Measurements from ENCODE around the gene LCORL.

Gene LCORL

GRCh38 chr4:17816142-17816541 lies 205.4 kb downstream of the LCORL start:
- Histone ChIP-seq H3K4me3 (ENCODE audit: low read depth, low read length) (no peak overlapping the region), H2AK5ac (ENCODE audit: low read length) (no peak overlapping the region), H2AFZ (ENCODE audit: insufficient read depth, low read length, poor library complexity) (no peak overlapping the region), H3K14ac (ENCODE audit: low read length) (no peak overlapping the region), H3K4me1 (ENCODE audit: control insufficient read depth in 1 of 2, insufficient read depth in 2 of 2, low read length in 2 of 2) (no peaks in the 10 kb centered on the region), H3K9ac (ENCODE audit: low read length) (no peak overlapping the region), H3K36me3 (ENCODE audit: control insufficient read depth in 1 of 2, insufficient read depth in 2 of 2, low read length in 2 of 2) (peaks cover 8% of the 10 kb centered on the region in 2 experiments), H2BK5ac (ENCODE audit: low read depth, low read length, poor library complexity) (no peak overlapping the region), H3K27ac (ENCODE audit: low read depth, low read length) (no peak overlapping the region), H2BK12ac (ENCODE audit: low read length) (no peak overlapping the region), H3K23ac (ENCODE audit: low read length) (no peak overlapping the region), H4K8ac (ENCODE audit: low read depth, low read length) (no peak overlapping the region), H3K18ac (ENCODE audit: low read length) (no peak overlapping the region), H3K79me1 (ENCODE audit: low read length) (peaks cover 2% of the 10 kb centered on the region), H3K4ac (ENCODE audit: low read depth, low read length) (no peak overlapping the region), H3K27me3 (ENCODE audit: insufficient read depth, low read length) (no peaks in the 10 kb centered on the region), H3K4me2 (ENCODE audit: low read length) (no peak overlapping the region), H3K79me2 (ENCODE audit: control insufficient read depth, insufficient read depth, low read length, poor library complexity) (peaks cover 3% of the 10 kb centered on the region), H4K12ac (ENCODE audit: low read depth, low read length) (no peak overlapping the region), H3K9me3 (ENCODE audit: insufficient read depth, low read depth, low read length) (no peaks in the 10 kb centered on the region), H4K91ac (ENCODE audit: low read depth, low read length) (no peak overlapping the region), H2BK120ac (ENCODE audit: insufficient read depth, low read length, poor library complexity) (no peak overlapping the region)
- WGBS (ENCODE audit: extremely low coverage, insufficient coverage, insufficient read length) = no CpG with 5 or more reads among the region's 12 CpGs
- no peak for DNase-seq

- peaks cover 8% of the 10 kb centered on the region in 2 experiments for H3K36me3 ChIP-seq (ENCODE audit: control insufficient read depth in 1 of 2, insufficient read depth in 2 of 2, low read length in 2 of 2)
- peaks cover 12% of the 10 kb centered on the region for H3K79me2 ChIP-seq (ENCODE audit: control insufficient read depth, insufficient read depth, low read length, poor library complexity)
- H3K9ac ChIP-seq (ENCODE audit: low read length) = no peak overlapping the region
- H3K14ac ChIP-seq (ENCODE audit: low read length) = no peak overlapping the region
- H3K79me1 ChIP-seq (ENCODE audit: low read length) = peaks cover 8% of the 10 kb centered on the region
- peak overlapping the region; percentile 86 for H3K4ac ChIP-seq (ENCODE audit: low read depth, low read length)
- H2AK5ac ChIP-seq (ENCODE audit: low read length) = no peak overlapping the region
- no peaks in the 10 kb centered on the region for H3K9me3 ChIP-seq (ENCODE audit: insufficient read depth, low read depth, low read length)
- H3K27ac ChIP-seq (ENCODE audit: low read depth, low read length) = no peak overlapping the region
- H4K8ac ChIP-seq (ENCODE audit: low read depth, low read length) = no peak overlapping the region
- no peak overlapping the region for H3K4me3 ChIP-seq (ENCODE audit: low read depth, low read length)
- no peak overlapping the region for H4K12ac ChIP-seq (ENCODE audit: low read depth, low read length)
- DNase-seq = peak in 1 of 2 donors; percentile 12
- no peak overlapping the region for H2BK12ac ChIP-seq (ENCODE audit: low read length)
- no peak overlapping the region for H3K18ac ChIP-seq (ENCODE audit: low read length)
- no peak overlapping the region for H2BK120ac ChIP-seq (ENCODE audit: insufficient read depth, low read length, poor library complexity)
- H3K23ac ChIP-seq (ENCODE audit: low read length) = no peak overlapping the region
- no peaks in the 10 kb centered on the region for H3K27me3 ChIP-seq (ENCODE audit: insufficient read depth, low read length)
- no peak overlapping the region for H2BK5ac ChIP-seq (ENCODE audit: low read depth, low read length, poor library complexity)
- no peak overlapping the region for H2AFZ ChIP-seq (ENCODE audit: insufficient read depth, low read length, poor library complexity)
- no peak overlapping the region for H3K4me2 ChIP-seq (ENCODE audit: low read length)
- no peak overlapping the region for H4K91ac ChIP-seq (ENCODE audit: low read depth, low read length)
- H3K4me1 ChIP-seq (ENCODE audit: control insufficient read depth in 1 of 2, insufficient read depth in 2 of 2, low read length in 2 of 2) = no peaks in the 10 kb centered on the region
- no CpG with 5 or more reads among the region's 3 CpGs for WGBS (ENCODE audit: extremely low coverage, insufficient coverage, insufficient read length)
These were observed 207.4 kb downstream of the LCORL start for GRCh38 chr4:17814140-17814539.

- Histone ChIP-seq H2AFZ (ENCODE audit: insufficient read depth, low read length, poor library complexity) (no peak overlapping the region), H3K4ac (ENCODE audit: low read depth, low read length) (peak overlapping the region; percentile 95), H3K27me3 (ENCODE audit: insufficient read depth, low read length) (no peaks in the 10 kb centered on the region), H3K4me2 (ENCODE audit: low read length) (no peak overlapping the region), H3K4me3 (ENCODE audit: low read depth, low read length) (no peak overlapping the region), H3K18ac (ENCODE audit: low read length) (no peak overlapping the region), H3K9me3 (ENCODE audit: insufficient read depth, low read depth, low read length) (no peaks in the 10 kb centered on the region), H3K9ac (ENCODE audit: low read length) (no peak overlapping the region), H3K79me2 (ENCODE audit: control insufficient read depth, insufficient read depth, low read length, poor library complexity) (peaks cover 12% of the 10 kb centered on the region), H4K12ac (ENCODE audit: low read depth, low read length) (no peak overlapping the region), H3K14ac (ENCODE audit: low read length) (no peak overlapping the region), H3K79me1 (ENCODE audit: low read length) (peaks cover 8% of the 10 kb centered on the region), H3K23ac (ENCODE audit: low read length) (no peak overlapping the region), H4K91ac (ENCODE audit: low read depth, low read length) (no peak overlapping the region), H3K27ac (ENCODE audit: low read depth, low read length) (no peak overlapping the region), H2BK120ac (ENCODE audit: insufficient read depth, low read length, poor library complexity) (no peak overlapping the region), H2AK5ac (ENCODE audit: low read length) (no peak overlapping the region), H3K4me1 (ENCODE audit: control insufficient read depth in 1 of 2, insufficient read depth in 2 of 2, low read length in 2 of 2) (no peaks in the 10 kb centered on the region), H4K8ac (ENCODE audit: low read depth, low read length) (no peak overlapping the region), H3K36me3 (ENCODE audit: control insufficient read depth in 1 of 2, insufficient read depth in 2 of 2, low read length in 2 of 2) (peaks cover 8 to 10% of the 10 kb centered on the region in 2 experiments), H2BK5ac (ENCODE audit: low read depth, low read length, poor library complexity) (no peak overlapping the region), H2BK12ac (ENCODE audit: low read length) (no peak overlapping the region)
- DNase-seq = no peak
- no CpG with 5 or more reads among the region's 3 CpGs for WGBS (ENCODE audit: extremely low coverage, insufficient coverage, insufficient read length)
These were observed 208.8 kb downstream of the LCORL start for GRCh38 chr4:17812801-17813200.

DNA sequence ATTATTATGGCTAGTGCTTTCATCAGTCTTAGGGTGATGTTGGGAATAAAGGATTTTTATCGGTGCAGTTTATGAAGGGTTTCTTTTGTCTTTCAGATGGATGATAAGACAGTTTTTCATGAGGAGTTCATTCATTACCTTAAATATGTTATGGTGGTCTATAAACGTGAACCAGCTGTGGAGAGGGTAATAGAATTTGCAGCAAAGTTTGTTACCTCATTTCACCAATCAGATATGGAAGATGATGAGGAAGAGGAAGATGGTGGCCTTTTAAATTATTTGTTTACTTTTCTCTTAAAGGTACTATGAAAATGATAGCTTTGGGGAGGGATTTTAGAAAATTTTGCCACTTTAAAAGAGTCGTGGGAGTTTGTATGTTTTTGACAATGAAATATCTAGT lies 209.4 kb downstream of the LCORL start:
- Histone ChIP-seq H3K27me3 (ENCODE audit: insufficient read depth, low read length) (no peaks in the 10 kb centered on the region), H2AFZ (ENCODE audit: insufficient read depth, low read length, poor library complexity) (no peak overlapping the region), H3K4ac (ENCODE audit: low read depth, low read length) (no peak overlapping the region), H4K12ac (ENCODE audit: low read depth, low read length) (no peak overlapping the region), H3K9me3 (ENCODE audit: insufficient read depth, low read depth, low read length) (no peaks in the 10 kb centered on the region), H3K27ac (ENCODE audit: low read depth, low read length) (no peak overlapping the region), H4K91ac (ENCODE audit: low read depth, low read length) (no peak overlapping the region), H3K9ac (ENCODE audit: low read length) (no peak overlapping the region), H3K14ac (ENCODE audit: low read length) (no peak overlapping the region), H3K79me2 (ENCODE audit: control insufficient read depth, insufficient read depth, low read length, poor library complexity) (peaks cover 12% of the 10 kb centered on the region), H2BK12ac (ENCODE audit: low read length) (no peak overlapping the region), H3K4me3 (ENCODE audit: low read depth, low read length) (no peak overlapping the region), H2AK5ac (ENCODE audit: low read length) (no peak overlapping the region), H3K23ac (ENCODE audit: low read length) (no peak overlapping the region), H2BK120ac (ENCODE audit: insufficient read depth, low read length, poor library complexity) (no peak overlapping the region), H3K36me3 (ENCODE audit: control insufficient read depth in 1 of 2, insufficient read depth in 2 of 2, low read length in 2 of 2) (peaks cover 7 to 10% of the 10 kb centered on the region in 2 experiments), H4K8ac (ENCODE audit: low read depth, low read length) (no peak overlapping the region), H3K4me1 (ENCODE audit: control insufficient read depth in 1 of 2, insufficient read depth in 2 of 2, low read length in 2 of 2) (no peaks in the 10 kb centered on the region), H3K79me1 (ENCODE audit: low read length) (peaks cover 8% of the 10 kb centered on the region), H2BK5ac (ENCODE audit: low read depth, low read length, poor library complexity) (no peak overlapping the region), H3K4me2 (ENCODE audit: low read length) (peak overlapping the region; percentile 38), H3K18ac (ENCODE audit: low read length) (no peak overlapping the region)
- DNase-seq = no peak
- WGBS (ENCODE audit: extremely low coverage, insufficient coverage, insufficient read length) = no CpG with 5 or more reads among the region's 3 CpGs

Measured in trophoblast cell (in vitro differentiated cells and primary cell).